Measurements from ENCODE around the gene OSBPL9.
A peak's percentile ranks its signal among the peaks of the same experiment; 100 is the strongest.
"Not testable (repeated sequence)": the region's sequence is repeated elsewhere in the genome, so short reads cannot be mapped to it uniquely, and the experiment has no call there.

The OSBPL9 gene

GRCh38 chr1:51776408-51776807 lies 159.5 kb downstream of the OSBPL9 start:
- Mint-ChIP-seq H3K27ac (no peak overlapping the region), H3K4me3 (no peak overlapping the region), H3K36me3 (ENCODE audit: low read depth) (peaks cover 30% of the 10 kb centered on the region), H3K27me3 (ENCODE audit: low read depth) (no peaks in the 10 kb centered on the region), H3K4me1 (ENCODE audit: low read depth) (peaks cover 8% of the 10 kb centered on the region), H3K9me3 (no peaks in the 10 kb centered on the region)
- no peak for DNase-seq (ENCODE audit: low spot score)

- no peak overlapping the region for H3K4me3 Mint-ChIP-seq
- H3K27me3 Mint-ChIP-seq (ENCODE audit: low read depth): no peaks in the 10 kb centered on the region
- peaks cover 24% of the 10 kb centered on the region for H3K36me3 Mint-ChIP-seq (ENCODE audit: low read depth)
- no peak for DNase-seq (ENCODE audit: low spot score)
- no peak overlapping the region for H3K27ac Mint-ChIP-seq
- H3K9me3 Mint-ChIP-seq: no peaks in the 10 kb centered on the region
- H3K4me1 Mint-ChIP-seq (ENCODE audit: low read depth): peaks cover 8% of the 10 kb centered on the region
Measured at GRCh38 chr1:51780927-51781326, 164.0 kb downstream of the OSBPL9 start.

- Mint-ChIP-seq H3K36me3 (ENCODE audit: low read depth) (peaks cover 46% of the 10 kb centered on the region), H3K9me3 (no peaks in the 10 kb centered on the region), H3K4me1 (ENCODE audit: low read depth) (no peaks in the 10 kb centered on the region), H3K27me3 (ENCODE audit: low read depth) (no peaks in the 10 kb centered on the region), H3K4me3 (no peak overlapping the region), H3K27ac (peak overlapping the region; percentile 7)
- DNase-seq (ENCODE audit: low spot score): no peak
Measured at GRCh38 chr1:51784997-51785421, 168.1 kb downstream of the OSBPL9 start.

GRCh38 chr1:51788938-51789337 lies 172.0 kb downstream of the OSBPL9 start:
- no peak overlapping the region for H3K4me3 Mint-ChIP-seq
- H3K27me3 Mint-ChIP-seq (ENCODE audit: low read depth): no peaks in the 10 kb centered on the region
- H3K4me1 Mint-ChIP-seq (ENCODE audit: low read depth): peaks cover 12% of the 10 kb centered on the region
- H3K27ac Mint-ChIP-seq: no peak overlapping the region
- DNase-seq (ENCODE audit: low spot score): no peak
- H3K36me3 Mint-ChIP-seq (ENCODE audit: low read depth): peaks cover 66% of the 10 kb centered on the region
- no peaks in the 10 kb centered on the region for H3K9me3 Mint-ChIP-seq

GRCh38 chr1:51789342-51789741 lies 172.4 kb downstream of the OSBPL9 start:
- Mint-ChIP-seq H3K4me1 (ENCODE audit: low read depth) (peaks cover 12% of the 10 kb centered on the region), H3K27me3 (ENCODE audit: low read depth) (no peaks in the 10 kb centered on the region), H3K4me3 (no peak overlapping the region), H3K36me3 (ENCODE audit: low read depth) (peaks cover 67% of the 10 kb centered on the region), H3K9me3 (no peaks in the 10 kb centered on the region), H3K27ac (no peak overlapping the region)
- no peak for DNase-seq (ENCODE audit: low spot score)

- Mint-ChIP-seq H3K4me1 (ENCODE audit: low read depth) (peaks cover 12% of the 10 kb centered on the region), H3K27ac (no peak overlapping the region), H3K9me3 (no peaks in the 10 kb centered on the region), H3K4me3 (no peak overlapping the region), H3K36me3 (ENCODE audit: low read depth) (peaks cover 71% of the 10 kb centered on the region), H3K27me3 (ENCODE audit: low read depth) (no peaks in the 10 kb centered on the region)
- DNase-seq (ENCODE audit: low spot score): no peak
Measured at GRCh38 chr1:51790385-51790784, 173.5 kb downstream of the OSBPL9 start.

- Mint-ChIP-seq H3K9me3 (no peaks in the 10 kb centered on the region), H3K27me3 (ENCODE audit: low read depth) (no peaks in the 10 kb centered on the region), H3K4me1 (ENCODE audit: low read depth) (peaks cover 12% of the 10 kb centered on the region), H3K36me3 (ENCODE audit: low read depth) (peaks cover 61% of the 10 kb centered on the region), H3K4me3 (no peak overlapping the region), H3K27ac (no peak overlapping the region)
- DNase-seq (ENCODE audit: low spot score): no peak
Measured at GRCh38 chr1:51791888-51792287, 175.0 kb downstream of the OSBPL9 start.

GRCh38 chr1:51792864-51793263 lies 176.0 kb downstream of the OSBPL9 start:
- Mint-ChIP-seq H3K4me1 (ENCODE audit: low read depth) (peaks cover 12% of the 10 kb centered on the region), H3K9me3 (no peaks in the 10 kb centered on the region), H3K4me3 (no peak overlapping the region), H3K36me3 (ENCODE audit: low read depth) (peaks cover 60% of the 10 kb centered on the region), H3K27ac (peak overlapping the region; percentile 11), H3K27me3 (ENCODE audit: low read depth) (no peaks in the 10 kb centered on the region)
- DNase-seq (ENCODE audit: low spot score): no peak

- no peaks in the 10 kb centered on the region for H3K9me3 Mint-ChIP-seq
- peaks cover 58% of the 10 kb centered on the region for H3K36me3 Mint-ChIP-seq (ENCODE audit: low read depth)
- no peaks in the 10 kb centered on the region for H3K27me3 Mint-ChIP-seq (ENCODE audit: low read depth)
Measured at GRCh38 chr1:51794260-51794659, 177.4 kb downstream of the OSBPL9 start.

GRCh38 chr1:51794868-51795267 lies 178.0 kb downstream of the OSBPL9 start:
- peaks cover 12% of the 10 kb centered on the region for H3K4me1 Mint-ChIP-seq (ENCODE audit: low read depth)
- no peaks in the 10 kb centered on the region for H3K27me3 Mint-ChIP-seq (ENCODE audit: low read depth)
- H3K27ac Mint-ChIP-seq: no peak overlapping the region
- H3K4me3 Mint-ChIP-seq: no peak overlapping the region
- no peaks in the 10 kb centered on the region for H3K9me3 Mint-ChIP-seq
- H3K36me3 Mint-ChIP-seq (ENCODE audit: low read depth): peaks cover 52% of the 10 kb centered on the region
- no peak for DNase-seq (ENCODE audit: low spot score)

More at GRCh38 chr1:51794260-51794659, 177.4 kb downstream of the OSBPL9 start:
- H3K27ac Mint-ChIP-seq: no peak overlapping the region
- H3K4me3 Mint-ChIP-seq: no peak overlapping the region
- H3K4me1 Mint-ChIP-seq (ENCODE audit: low read depth): peaks cover 12% of the 10 kb centered on the region
- no peak for DNase-seq (ENCODE audit: low spot score)

GRCh38 chr1:51799372-51799771 lies 182.5 kb downstream of the OSBPL9 start:
- no peaks in the 10 kb centered on the region for H3K27me3 Mint-ChIP-seq (ENCODE audit: low read depth)
- H3K4me1 Mint-ChIP-seq (ENCODE audit: low read depth): no peaks in the 10 kb centered on the region
- no peak for DNase-seq (ENCODE audit: low spot score)
- peaks cover 32% of the 10 kb centered on the region for H3K36me3 Mint-ChIP-seq (ENCODE audit: low read depth)
- H3K9me3 Mint-ChIP-seq: no peaks in the 10 kb centered on the region
- H3K4me3 Mint-ChIP-seq: no peak overlapping the region
- no peak overlapping the region for H3K27ac Mint-ChIP-seq

GRCh38 chr1:51814513-51814912 lies 197.6 kb downstream of the OSBPL9 start:
- peaks cover 39% of the 10 kb centered on the region for H3K36me3 Mint-ChIP-seq (ENCODE audit: low read depth)
- no peak overlapping the region for H3K4me3 Mint-ChIP-seq
- no peaks in the 10 kb centered on the region for H3K27me3 Mint-ChIP-seq (ENCODE audit: low read depth)
- no peak for DNase-seq (ENCODE audit: low spot score)
- no peaks in the 10 kb centered on the region for H3K9me3 Mint-ChIP-seq
- no peak overlapping the region for H3K27ac Mint-ChIP-seq
- H3K4me1 Mint-ChIP-seq (ENCODE audit: low read depth): no peaks in the 10 kb centered on the region

GRCh38 chr1:51818487-51818886 lies 201.6 kb downstream of the OSBPL9 start:
- no peaks in the 10 kb centered on the region for H3K4me1 Mint-ChIP-seq (ENCODE audit: low read depth)
- no peaks in the 10 kb centered on the region for H3K9me3 Mint-ChIP-seq
- no peak overlapping the region for H3K4me3 Mint-ChIP-seq
- DNase-seq (ENCODE audit: low spot score): no peak
- H3K27ac Mint-ChIP-seq: no peak overlapping the region
- no peaks in the 10 kb centered on the region for H3K27me3 Mint-ChIP-seq (ENCODE audit: low read depth)
- H3K36me3 Mint-ChIP-seq (ENCODE audit: low read depth): peaks cover 45% of the 10 kb centered on the region

- not testable (repeated sequence) for H3K9me3 Mint-ChIP-seq; H3K4me1 Mint-ChIP-seq (ENCODE audit: low read depth); H3K27me3 Mint-ChIP-seq (ENCODE audit: low read depth); H3K4me3 Mint-ChIP-seq; DNase-seq (ENCODE audit: low spot score); H3K27ac Mint-ChIP-seq
- H3K36me3 Mint-ChIP-seq (ENCODE audit: low read depth): peaks cover 40% of the 10 kb centered on the region
Measured at GRCh38 chr1:51819021-51819420, 202.1 kb downstream of the OSBPL9 start.

GRCh38 chr1:51819810-51820209 lies 202.9 kb downstream of the OSBPL9 start:
- no peaks in the 10 kb centered on the region for H3K27me3 Mint-ChIP-seq (ENCODE audit: low read depth)
- H3K36me3 Mint-ChIP-seq (ENCODE audit: low read depth): peaks cover 39% of the 10 kb centered on the region
- no peak for DNase-seq (ENCODE audit: low spot score)
- no peaks in the 10 kb centered on the region for H3K4me1 Mint-ChIP-seq (ENCODE audit: low read depth)
- H3K9me3 Mint-ChIP-seq: no peaks in the 10 kb centered on the region
- H3K27ac Mint-ChIP-seq: no peak overlapping the region
- no peak overlapping the region for H3K4me3 Mint-ChIP-seq

Measured in T-helper 2 cell treated with Interferon-gamma antibody and Interleukin-4, amounts not matched to agents 5 μg/mL and 100 μg/mL, for 36 hours (primary cell).